NCI-H526 (cell line): ENCODE measurements around the gene FAM110A.
"Not testable (repeated sequence)": the region's sequence is repeated elsewhere in the genome, so short reads cannot be mapped to it uniquely, and the experiment has no call there.

ENCODE experiments used
- DNase-seq, 2 experiments: peaks; one replicate each; lab custom pipeline; 2025; lab: John Stamatoyannopoulos, UW

The FAM110A gene

DNA sequence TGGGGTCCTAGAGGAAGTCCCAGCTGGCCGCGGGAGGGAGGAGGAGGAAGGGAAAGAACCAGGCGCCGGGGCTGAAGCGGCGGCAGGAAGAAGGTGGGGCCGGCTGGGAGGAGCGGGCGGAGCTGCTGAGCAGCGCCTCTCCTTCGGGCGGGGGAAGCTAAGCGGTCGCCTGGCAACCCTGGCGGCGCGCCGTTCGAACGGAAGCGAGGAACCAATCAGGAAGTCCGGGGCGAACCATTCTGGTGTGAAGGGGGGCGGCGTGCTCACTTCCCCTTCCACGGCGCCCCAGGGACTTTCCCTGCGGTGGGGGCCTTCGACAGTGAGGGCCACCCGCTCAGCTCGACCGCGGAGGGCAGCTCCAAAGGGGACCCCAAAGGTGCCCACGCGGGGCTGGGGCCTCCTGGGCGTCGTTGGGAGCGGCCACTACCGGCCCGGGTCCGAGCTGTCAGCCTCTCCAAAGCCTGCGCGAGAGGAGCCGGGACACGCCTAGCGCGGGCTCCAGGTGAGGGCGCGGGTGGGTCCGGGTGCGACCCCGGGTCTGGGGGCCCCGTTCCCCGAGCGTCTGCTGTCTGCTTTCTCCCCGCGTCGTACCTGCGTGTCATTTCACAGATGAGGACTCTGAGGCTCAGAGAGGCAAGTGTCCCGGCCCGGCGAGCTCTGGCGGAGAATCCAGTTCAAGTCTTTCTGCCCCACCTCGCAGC is at the start of gene FAM110A:
FAM110A (plus strand) TSS at position 266 of the 701 bp plus-strand sequence. CDS start 11,090 bp downstream, outside the sequence.
- DNase-seq, result peak; percentile 90 to 99

- DNase-seq, result no peak
Observed at GRCh38 chr20:787825-788224, 45.7 kb upstream of the FAM110A start.

DNA sequence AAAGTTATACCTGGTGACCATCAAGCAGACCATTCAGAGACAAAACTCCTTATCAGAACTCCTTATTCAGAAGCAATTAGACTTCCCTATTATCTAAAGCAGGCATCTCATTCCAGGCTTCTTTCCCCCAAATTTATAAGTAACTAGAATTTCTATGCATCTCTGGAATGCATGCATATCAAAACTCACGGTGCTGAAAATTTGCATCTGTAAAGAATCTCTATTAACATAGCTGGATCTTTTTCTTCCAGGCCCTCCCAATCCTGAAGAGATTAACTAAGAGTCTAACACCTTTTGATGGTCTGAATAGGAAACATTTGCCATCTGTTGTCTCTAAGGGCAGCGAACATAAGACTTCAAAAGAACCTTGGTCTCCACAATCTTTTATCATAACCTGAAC is 42.5 kb upstream of the FAM110A start:
- peak in 1 of 2 experiments; percentile 25 for DNase-seq

DNA sequence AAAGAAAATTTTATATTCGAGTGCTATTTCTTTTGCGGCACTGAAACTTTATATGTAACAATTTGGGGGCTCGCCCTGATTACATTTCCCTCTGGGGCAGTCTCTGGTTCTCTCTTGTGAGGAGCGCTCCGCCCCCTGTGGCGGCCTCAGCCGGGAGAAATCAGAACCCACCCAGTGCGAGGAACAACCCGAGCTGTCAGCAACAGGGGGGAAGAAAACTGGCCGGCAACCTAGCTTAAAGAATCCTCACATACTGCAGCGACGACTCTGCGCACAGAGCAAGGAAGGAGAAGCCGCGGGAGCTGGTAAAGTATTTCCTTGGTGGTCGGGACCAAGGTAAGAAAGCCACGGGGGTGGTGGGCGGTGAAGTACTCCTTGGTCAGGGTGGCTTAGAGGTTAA is 41.3 kb upstream of the FAM110A start:
- no peak for DNase-seq

GRCh38 chr20:796921-797320 is 36.6 kb upstream of the FAM110A start:
- no peak for DNase-seq

DNA sequence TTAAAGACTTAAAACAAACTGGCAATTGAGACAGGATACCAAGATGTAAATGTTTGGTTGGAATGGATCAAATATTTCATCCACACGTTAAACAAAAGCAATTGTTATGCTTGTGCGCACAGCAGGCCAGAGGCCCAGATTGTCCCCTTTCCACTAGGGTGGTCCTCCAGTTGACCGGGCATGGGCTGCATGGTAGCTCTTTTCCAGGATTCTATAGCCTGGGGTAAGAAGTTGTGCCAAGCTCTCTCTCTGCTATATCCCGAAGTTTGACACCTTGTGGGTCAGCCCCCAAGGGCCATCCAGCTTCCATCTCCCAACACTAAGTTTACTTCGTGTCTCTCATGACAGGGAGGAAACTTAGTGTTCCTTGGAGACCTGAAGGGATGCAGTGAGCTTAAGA is 34.8 kb upstream of the FAM110A start:
- not testable (repeated sequence) for DNase-seq

DNA sequence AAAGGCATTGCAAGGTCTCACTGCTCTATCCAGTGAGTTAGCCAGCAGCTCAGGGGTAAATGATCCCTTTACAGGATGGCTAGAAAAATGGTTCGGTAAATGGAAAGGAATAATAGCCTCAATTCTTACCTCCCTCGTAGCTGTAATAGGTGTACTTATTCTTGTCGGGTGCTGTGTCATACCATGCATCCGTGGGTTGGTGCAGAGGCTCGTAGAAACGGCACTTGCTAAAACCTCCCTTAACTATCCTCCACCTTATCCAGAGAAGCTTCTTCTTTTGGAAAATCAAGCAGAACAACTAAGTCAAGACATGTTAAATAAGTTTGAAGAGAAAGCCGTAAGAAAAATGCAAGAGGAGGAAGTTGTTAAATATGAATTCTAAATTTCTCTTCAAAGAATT is 33.5 kb upstream of the FAM110A start:
- not testable (repeated sequence) for DNase-seq

GRCh38 chr20:801678-802077 is 31.8 kb upstream of the FAM110A start:
- no peak for DNase-seq

GRCh38 chr20:805713-806112 is 27.8 kb upstream of the FAM110A start:
- no peak for DNase-seq

DNA sequence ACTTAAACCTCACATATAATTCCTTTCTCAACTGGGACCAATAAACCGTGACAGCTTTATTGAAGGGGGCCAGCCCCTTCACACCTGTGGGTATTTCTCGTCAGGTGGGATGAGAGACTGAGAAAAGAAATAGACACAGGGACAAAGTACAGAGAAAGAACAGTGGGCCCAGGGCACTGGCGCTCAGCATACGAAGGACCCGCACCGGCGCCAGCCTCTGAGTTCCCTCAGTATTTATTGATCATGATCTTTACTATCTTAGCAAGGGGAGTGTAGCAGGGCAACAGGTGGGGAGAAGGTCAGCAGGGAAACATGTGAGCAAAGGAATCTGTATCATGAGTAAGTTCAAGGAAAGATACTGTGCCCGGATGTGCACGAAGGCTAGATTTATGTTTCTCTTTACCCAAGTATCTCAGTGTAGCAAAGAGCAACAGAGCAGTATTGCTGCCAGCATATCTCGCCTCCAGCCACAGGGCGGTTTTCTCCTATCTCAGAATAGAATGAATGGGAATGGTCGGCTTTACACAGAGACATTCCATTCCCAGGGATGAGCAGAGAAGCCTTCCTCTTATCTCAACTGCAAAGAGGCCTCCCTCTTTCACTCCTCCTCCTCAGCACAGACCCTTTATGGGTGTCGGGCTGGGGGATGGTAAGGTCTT is 21.6 kb upstream of the FAM110A start:
- not testable (repeated sequence) for DNase-seq

GRCh38 chr20:812435-812814 is 21.1 kb upstream of the FAM110A start:
- not testable (repeated sequence) for DNase-seq

DNA sequence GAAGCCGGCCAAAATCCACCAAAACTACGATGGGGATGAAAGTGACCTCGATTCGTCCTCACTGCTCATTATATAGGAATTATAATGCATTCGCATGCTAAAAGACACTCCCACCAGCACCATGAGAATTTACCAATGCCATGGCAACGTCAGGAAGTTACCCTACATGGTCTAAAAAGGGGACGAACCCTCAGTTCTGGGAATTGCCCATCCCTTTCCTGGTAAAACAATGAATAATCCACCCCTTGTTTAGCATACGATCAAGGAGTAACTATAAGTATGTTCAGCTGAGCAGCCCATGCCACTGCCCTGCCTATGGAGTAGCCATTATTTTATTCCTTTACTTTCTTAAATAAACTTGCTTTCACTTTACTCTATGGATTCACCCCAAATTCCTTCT is 20.1 kb upstream of the FAM110A start:
- DNase-seq, result no peak

- DNase-seq, result no peak
Observed at GRCh38 chr20:815226-815625, 18.3 kb upstream of the FAM110A start.

DNA sequence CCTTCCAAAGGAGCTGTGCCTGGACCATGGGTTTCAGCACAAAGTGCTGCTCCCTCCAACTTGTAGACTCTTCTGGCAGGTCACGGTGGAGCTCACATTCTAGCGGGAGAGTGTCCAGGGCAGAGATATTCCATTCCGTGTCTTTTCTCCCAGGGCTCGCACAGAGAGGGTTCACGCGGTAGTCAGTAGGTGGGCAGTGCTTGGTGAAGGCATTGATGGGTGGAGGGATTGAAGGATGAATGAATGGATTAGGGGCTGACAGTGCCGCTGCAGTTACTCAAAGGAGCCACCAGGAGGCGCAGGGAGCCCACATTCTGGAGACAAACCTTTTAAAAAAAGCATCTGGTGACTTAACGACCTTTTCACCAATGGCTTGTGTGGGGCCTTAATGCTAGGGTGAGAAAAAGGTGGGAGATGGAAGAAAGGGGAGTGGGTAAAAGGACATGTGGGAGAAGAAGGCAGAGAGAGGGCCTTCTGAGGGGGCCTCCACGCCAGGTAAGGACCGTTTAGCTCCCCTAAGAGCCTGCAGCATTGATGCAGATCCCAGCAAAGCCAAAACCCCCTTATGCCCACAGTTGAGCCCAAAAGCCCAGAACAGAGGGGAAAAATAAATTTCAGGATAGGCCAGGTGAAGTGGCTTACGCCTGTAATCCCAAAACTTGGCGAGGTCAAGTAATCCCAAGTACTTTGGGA is 17.5 kb upstream of the FAM110A start:
- DNase-seq, result peak; percentile 71 to 87

GRCh38 chr20:818001-818664 is 15.4 kb upstream of the FAM110A start:
- DNase-seq, result no peak

DNA sequence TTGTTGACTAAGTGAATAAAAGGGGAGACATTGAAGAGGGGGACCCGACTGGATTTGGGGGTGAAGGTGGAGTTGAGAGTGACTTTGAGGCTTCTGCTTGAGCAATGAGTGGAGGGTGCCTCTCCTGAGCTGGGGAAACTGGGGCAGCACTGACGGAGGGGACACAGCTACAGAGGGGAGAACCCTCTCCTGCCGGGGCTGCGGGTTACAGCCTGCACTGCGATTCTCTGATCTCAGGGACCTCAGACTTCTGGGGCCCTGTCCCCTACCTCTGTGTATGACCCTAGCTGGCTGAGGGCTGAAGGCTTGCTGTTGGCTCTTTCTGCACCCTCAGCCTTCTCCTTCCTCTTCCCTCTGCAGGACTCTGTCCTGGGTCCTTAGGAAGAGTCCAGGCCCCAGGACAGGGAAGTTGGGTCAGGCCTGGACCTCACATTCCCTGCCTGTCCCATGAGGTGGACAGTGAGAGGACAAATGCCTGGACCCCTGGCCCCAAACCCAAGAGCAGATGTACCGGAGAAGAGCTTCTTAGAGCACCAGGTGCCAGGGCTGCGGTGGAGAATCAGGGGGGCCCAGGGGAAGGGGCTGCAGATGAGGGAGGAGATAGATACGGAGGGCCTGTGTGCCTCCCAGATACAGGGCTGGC is 13.7 kb upstream of the FAM110A start:
- DNase-seq, result no peak

DNA sequence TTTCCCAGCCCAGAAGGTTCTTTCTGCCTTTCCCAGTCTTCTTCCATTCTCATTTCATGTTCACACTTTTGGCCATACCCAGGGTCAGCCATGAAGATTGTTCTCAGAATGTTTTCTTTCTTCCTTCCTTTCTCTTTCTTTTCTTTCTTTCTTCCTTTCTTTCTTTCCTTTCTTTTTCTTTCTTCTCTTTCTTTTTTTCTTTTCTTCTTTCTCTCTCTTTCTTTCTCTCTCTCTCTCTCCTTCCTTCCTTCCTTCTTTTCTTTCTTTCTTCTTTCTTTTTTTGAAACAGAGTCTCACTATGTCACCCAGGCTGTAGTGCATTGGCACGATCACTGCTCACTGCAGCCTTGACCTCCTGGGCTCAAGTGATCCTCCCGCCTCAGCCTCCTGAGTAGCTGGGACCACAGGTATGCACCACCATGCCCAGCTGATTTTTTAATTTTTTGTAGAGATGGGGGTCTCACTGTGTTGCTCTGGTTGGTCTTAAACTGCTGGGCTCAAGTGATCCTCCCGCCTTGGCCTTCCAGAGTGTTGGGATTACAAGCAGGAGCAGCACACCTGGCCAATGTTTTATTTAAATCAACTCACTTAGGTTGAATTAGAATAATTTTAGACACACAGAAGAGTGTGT is 13.1 kb upstream of the FAM110A start:
- peak in 1 of 2 experiments; percentile 50 for DNase-seq

DNA sequence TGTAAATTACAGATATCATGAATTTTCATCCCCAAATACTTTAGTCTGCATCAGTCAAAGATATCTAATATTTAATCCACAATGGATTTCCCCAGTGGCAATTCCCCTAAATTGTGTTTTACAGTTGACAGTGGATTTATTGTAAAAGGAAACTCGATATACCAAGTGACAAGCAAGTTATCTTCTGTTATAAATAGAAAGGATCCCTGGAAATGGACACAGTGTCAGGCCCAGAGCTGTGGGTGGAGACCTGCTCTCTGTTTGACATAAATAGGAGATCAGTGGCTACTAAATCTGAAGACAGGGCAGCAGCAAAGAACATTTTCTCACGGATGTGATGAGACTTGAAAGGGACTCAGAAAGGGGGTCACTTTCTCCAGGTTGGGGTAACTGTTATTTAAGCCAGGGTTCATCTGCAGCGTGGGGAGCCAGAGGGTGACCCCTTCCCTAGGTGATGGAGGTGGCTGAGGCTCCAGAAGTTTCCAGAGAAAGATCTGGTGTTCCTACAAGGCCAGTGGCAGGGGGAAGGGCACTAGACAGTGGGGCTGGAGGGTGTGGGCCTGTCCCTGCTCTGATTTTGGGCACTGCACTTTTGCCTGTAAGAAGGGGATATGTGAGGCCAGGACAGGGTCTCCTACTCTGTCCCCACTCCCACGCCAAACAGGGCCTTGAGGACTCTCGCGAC is 12.3 kb upstream of the FAM110A start:
- DNase-seq, result peak in 1 of 2 experiments; percentile 54

DNA sequence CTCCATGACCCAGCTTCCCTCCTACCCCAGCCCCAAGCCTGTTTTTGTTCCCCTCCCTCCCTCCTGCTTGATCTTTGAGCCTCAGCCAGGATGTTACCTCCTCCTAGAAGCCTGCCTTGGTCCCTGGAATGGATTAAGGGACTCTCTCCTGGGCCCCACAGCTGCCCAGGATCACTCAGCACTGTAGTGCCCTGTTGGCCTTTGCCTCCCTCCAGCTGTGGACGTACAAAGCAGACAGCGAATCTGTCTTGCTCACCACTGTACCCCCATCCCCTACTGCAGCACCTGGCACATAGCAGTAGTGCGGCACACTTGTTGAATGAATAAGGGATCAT is 11.8 kb upstream of the FAM110A start:
- no peak for DNase-seq

DNA sequence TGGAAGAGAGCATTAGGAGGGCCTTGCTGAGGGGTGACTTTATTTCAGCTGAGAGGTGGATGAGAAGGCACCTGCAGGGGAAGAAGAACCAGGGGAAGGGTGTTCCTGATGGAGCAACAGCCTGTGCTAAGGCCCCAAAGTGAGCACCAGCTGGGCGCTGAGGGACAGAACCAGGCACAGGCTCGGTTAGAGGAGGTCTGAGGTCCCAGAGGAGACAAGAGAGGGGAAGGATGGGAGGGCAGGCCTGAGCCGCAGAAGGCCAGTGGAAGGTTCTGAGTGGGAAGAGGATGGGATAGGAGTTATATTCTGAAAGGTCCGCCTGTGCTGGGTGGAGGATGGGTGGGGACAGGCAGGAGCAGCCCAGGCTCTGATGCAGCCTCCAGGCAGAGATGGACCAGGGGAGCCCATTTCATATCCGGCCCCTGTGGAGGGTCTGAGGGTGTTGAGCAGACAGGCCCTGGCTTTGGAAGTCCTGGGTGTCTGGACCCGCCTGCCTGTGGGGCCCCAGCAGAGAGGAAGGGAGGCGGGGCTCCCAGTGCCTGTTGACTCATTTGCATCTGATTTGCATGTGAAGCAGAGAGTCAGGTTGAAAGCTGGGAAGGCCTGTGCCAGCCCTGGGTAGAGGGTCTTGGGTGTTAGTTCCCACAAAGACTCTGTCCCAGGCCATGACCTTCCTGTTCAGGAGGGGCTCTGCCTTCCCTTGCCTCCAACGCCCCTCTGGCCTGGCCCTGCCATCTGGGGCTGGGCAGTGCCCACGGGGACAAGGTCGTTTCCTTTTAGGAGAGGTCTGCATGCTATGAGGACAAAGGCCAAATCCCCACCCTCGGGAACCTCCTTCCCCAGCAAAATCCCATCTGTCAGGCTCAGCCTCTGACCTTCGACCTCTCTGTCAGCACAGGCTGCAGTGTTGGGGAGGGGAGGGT is 10.6 kb upstream of the FAM110A start:
- peak; percentile 93 to 99 for DNase-seq
